ENCODE data around the gene UNC13B.
"Not testable (repeated sequence)": the region's sequence is repeated elsewhere in the genome, so short reads cannot be mapped to it uniquely, and the experiment has no call there.

The UNC13B gene

DNA sequence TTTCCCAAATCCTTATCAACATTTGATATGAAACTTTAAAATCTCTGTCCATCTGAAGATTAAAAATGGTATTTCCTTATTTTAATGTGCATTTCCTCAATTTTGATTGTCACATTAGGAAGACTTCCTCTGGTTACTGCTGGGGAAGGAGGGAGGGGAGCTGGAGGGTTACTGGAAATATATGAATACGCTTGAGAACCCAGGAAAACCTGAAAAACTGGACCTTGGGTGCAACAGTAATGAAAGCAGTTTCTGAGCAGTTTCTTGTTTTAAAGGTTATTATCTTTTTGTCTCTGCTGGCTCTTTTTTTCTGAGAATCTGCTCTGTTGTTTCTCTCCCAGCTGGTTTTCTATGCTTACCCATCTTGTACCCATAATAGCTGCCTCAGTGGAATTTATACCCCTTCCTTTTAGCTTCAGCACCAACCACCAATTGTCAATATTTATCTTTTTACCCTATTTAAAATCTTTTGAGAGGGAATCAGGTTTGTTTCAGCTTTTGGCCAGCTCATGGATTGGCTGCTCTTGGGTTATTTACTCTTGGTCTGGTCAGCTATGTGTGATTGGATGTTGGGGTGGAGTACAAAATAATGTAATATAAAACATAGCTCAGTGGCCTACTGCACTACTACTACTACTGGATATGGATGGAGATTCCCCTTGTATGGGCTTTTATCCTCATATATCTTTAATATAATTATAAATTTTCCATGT lies 67.4 kb downstream of the UNC13B start:
- DNase-seq = no peak

DNA sequence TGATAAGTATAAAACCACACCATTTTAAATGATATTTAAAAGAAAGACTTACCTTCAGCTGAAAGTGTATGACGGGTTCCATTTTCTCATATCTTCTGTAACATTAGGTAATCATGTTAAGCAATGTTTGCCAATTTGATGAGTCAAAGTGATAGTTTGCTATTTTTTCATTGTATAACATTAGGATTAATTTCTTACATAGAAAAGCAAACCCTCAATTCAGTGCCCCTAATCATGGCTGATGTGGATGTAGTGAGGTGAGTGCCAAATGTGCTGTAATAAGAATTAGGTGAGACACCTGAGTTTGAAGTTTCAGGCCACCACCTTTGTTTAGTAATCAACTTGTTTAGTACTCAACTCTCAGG lies 68.0 kb downstream of the UNC13B start:
- no peak for DNase-seq

DNA sequence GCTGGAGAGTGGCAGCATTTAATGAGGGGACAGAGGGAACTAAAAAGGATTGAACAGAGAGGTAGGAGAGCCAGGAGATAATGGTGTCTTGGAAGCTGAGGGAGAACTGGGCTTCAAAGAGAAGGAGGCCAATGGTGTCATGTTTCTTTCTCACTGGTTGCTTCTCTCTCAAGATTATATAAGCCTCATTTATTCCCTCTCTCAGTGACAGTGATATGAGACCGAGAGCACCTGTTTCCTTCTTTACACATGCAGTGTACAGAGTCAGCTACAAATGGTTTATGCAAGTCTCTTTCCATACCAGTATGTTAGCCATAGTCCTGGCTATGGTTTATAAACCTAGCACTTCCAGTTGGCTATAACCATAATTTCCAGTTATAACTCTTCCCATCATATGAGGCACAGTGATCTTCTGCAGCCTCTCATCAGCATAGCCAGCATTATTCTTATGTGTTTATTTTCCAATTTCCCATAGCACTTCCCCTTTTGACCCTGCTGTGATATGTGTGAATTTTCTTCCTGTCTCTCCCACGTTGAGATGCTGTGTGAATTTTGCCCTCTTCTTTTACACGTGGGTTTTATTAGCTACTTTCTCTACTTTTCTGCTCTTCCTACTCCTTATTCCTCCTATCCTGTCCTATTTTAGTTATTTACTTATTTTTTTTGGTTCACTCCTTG lies 71.2 kb downstream of the UNC13B start:
- no peak for DNase-seq

DNA sequence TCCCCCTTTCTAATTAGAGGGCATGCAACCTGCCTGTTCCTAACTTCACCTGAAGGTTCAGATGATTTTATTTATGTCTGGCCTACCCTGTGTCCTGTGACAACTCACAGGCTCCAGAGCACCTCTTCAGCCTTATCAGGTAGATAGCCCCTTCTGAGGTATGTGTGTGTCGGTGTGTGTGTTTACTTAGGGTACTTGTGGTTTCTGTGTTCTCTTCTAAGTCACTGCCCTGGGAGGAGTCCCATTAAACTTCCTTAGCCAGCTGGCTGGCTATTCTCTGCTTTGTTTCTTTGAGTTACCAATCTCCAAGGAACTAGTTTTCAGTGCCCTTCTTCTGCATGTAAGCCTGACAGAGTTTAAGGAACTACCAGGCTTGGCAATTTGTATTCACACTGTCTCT lies 74.9 kb downstream of the UNC13B start:
- DNase-seq = no peak

DNA sequence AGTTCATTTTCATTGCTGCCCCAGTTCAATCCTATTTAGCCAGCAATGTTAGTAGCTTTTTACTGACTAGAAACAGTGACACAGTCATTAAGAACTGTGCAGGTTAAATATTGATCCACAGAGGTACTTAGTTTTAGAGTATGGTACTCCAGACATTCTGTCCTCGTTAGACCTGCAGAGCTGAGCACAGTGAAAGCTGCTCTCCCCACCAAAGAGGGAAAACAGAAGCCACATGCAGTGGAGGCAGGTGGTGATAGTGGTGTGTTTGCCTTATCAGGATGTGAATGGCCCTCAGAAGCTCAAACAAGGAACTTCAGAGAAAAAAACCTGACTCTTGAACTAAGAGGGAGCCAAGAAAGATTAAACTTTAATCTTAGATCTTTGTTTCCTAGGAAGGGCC lies 75.5 kb downstream of the UNC13B start:
- DNase-seq = no peak

DNA sequence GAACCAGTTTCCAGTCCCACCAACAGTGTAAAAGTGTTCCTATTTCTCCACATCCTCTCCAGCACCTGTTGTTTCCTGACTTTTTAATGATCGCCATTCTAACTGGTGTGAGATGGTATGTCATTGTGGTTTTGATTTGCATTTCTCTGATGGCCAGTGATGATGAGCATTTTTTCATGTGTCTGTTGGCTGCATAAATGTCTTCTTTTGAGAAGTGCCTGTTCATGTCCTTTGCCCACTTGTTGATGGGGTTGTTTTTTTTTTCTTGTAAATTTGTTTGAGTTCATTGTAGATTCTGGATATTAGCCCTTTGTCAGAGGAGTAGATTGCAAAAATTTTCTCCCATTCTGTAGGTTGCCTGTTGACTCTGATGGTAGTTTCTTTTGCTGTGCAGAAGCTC lies 84.1 kb downstream of the UNC13B start:
- not testable (repeated sequence) for DNase-seq

DNA sequence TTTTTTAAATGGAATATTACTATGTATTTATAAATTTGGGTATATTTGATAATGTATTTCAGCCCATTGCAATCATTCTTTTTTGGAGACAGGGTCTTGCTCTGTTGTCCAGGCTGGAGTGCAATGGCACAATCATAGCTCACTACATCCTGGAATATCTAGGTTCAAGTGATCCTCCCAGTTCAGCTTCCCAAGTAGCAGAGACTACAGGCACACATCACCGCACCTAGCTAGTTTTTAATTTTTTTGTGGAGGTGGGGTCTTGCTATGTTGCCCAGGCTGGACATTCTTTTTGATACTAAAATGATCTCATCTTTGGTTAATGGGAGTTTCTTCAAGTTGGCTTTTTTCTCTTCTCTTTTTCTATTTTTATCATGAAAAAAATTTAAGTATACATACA lies 91.3 kb downstream of the UNC13B start:
- no peak for DNase-seq

DNA sequence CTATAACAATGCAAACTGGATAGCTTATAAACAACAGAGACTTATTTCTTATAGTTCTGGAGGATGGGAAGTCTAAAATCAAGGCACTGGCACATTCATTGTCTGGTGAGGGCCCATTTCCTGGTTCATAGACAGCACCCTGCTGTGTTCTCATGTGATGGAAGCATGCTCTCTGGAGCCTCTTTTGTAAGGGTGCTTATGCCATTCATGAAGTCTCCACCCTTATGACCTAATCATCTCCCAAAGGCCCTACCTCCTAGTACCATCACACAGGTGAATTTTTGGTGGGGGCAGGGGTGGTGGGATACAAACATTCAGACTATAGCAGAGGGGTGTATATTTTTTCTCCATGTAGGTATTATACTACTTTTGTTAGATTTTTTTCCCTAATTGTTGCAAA lies 92.4 kb downstream of the UNC13B start:
- DNase-seq = no peak

DNA sequence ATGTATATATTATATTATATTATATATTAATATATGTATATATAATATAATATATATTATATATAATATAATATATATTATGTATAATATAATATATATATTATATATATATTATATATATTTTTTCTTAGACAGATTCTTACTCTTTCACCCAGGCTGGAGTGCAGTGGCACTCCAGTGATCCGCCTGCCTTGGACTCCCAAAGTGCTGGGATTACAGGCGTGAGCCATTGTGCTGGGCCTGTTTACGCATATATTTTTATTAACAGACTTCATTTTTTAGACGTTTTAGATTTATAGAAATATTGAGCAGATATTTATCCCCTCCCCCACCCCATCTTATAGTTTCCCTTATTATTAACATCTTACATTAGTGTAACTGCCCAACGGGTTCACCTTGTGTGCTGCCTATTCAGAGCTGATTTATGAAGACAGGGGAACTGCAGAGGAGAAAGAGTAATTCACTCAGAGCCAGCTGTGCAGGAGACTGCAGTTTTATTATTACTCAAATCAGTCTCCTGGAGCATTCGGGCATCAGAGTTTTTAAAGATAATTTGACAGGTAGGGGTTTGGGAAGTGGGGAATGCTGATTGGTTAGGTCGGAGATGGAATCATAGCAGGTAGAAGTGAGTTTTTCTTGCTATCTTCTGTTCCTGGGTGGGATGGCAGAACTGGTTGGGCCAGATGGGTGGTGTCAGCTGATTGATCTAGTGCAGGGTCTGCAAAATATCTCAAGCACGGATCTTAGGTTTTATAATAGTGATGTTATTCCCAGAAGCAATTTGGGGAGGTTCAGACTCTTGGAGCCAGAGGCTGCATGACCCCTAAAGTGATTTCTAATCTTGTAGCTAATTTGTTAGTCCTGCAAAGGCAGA lies 93.4 kb downstream of the UNC13B start:
- no peak for DNase-seq

DNA sequence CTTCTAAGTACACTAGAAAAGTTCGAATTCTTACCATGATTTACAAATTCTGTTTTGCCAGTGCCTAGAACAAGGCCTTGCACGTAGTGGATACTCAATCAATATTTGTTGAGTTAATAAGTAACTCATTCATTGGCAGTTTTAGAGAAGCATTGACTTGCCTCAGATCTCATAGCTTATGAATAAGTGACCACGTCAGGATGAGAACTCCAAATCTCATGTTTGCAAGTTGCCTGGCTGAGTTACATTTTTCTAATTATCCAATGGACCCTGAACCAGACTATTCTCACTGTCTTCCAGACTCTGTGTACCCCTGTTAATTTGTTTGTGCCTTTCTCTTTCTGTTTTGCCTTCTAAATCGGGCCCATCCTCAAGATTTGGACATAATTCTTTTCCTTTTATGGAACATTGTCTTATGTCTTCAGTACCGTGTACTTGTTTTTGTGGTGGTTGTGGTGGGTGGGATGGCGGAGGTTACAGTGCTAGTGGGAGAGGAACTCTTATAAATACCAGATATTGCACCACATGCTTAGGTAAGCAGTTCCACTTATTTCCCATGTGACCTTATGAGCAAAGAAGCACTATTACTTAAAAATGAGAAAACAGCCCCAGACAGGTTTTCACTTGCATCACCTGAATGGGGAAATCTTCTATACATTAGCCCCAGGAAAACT lies 96.3 kb downstream of the UNC13B start:
- DNase-seq = no peak

DNA sequence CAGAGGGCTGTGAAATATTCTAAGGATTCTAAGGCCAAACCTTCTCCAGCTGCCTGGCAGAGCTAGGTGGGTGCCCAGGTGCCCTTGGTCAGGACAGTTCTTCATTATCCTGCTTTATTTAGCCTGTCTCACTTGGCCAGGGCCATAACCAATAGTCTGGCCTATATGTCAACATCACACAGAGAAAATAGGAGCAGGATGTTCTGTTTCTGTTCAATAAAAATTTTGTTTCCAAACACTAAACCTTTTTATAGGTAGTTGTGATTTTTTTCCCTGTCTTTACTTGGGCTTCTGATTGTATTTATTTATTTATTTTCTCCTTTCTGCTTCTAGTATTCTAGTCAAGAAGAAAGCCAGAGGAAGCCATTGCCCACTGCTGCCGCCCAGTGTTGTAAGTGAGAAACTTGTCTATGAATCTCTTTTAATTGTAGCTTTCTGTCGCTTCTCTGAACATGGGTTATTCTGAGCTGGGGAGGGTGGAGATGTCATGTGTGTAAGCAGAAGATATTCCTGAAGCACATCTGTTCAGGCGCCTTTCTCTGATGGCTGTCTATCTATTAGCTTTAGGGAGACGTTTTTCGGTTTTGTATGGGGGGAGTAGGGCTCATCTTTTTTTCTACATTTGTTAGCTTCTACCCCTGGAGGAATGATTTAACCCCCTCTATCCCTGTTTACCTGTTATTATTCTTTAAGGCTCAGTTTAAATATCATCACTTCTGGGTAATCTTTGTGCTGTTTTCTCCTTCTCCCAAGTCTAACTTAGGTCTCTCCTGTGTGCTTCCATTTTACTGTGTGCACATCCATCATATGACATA lies 97.1 kb downstream of the UNC13B start:
- no peak for DNase-seq

DNA sequence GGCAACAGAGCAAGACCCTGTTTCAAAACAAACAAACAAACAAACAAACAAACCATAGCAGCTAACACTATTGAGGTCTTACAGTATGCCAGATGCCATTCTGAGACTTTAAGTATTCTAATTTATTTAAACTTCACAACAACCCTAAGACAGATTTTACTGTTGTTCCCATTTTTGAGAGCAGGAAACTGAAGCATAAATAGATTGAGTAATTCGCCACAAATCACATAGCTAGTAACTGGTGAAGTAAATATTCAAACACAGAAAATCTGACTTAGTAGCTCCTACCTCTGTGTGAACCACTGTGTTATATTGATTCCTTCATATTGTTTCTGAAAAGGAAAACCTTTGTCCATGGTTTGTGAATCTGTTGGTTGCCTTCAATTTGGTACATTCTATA lies 98.4 kb downstream of the UNC13B start:
- DNase-seq = no peak

DNA sequence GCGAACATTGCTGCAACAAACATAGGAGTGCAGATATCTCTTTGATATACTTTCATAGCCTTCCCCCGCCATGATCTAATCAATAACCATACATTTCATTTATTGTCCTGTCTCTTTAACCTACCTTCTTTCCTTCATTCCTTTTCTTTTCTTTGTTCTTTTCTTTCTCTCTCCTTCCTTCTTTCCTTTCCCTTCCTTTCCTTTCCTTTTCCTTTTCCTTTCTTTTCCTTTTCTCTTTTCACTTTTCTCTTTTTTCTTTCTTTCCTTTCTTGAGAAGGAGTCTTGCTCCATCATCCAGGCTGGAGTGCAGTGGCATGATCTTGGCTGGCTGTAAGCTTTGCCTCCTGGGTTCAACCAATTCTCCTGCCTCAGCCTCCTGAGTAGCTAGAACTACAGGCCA lies 100.3 kb downstream of the UNC13B start:
- DNase-seq = no peak

DNA sequence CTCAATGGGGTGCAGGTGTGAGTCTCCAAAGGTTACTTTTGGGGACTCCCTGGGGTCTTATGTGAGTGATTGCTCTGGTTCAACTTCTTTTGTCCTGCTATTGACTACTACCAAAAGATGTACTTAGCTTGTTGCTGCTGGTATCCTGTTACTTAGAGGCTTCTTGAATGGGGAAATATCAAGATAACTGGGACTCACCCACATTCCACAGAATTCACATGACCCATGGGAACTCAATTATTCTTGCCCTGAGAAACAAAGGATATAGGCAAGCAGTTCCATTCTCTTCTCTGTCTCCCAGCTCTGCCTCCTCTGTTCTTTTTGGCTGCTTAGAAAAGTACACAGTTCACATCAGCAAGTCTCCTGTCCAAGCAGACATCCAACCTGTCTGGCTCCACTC lies 105.9 kb downstream of the UNC13B start:
- DNase-seq = no peak

DNA sequence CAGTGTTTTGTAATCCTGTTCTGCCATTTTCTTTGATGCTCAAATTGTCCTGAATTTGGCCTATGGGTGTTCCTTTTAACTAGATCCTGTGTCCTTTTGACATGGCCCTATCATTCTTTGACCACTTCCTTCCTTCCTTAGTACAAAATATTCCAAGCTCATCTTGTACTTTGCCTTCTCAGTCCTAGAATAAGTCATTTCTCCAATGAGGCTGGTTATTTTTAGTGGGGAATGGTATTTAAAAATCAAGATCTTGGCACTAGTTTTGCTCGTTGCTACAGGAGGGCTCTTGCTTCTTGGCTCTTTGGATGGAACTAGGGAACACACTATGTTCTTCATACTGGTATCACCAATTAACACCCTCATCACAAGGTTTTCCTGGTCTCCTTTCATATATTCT lies 108.1 kb downstream of the UNC13B start:
- no peak for DNase-seq

DNA sequence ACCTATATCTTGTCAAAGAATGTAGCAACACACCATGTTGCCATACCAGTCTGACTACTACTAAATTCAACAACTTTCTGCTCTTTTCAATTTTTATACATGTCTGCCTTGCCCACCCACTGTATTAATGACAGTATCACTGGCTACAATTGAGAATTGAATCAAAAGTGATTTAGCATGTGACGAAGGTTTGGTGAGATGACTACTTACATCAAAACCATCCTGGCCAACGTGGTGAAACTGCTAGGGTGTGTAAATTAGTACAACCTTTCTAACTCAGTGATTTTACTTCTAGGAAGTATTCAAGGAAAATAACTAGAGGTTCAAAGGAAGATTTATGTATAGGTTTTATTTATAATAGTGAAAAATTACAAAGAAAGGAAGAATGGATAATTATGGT lies 109.8 kb downstream of the UNC13B start:
- no peak for DNase-seq

DNA sequence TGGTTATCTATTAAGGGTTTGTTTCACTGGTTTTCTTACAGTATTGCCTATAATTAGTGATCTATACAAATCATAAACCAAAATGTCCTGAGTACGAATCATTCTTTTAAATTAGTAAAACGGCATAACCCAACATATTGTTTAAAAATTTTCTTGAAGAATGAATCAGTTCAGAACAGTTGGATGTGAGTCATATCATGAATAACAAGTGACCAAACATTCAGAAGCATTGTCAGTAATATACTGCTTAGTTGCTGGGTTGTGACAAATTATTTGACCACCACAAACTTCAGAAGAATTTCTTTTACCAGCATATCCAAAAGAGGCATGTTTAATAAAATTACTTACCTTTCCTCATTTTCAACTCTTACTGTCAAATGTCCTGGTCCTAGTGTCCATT lies 111.2 kb downstream of the UNC13B start:
- DNase-seq = no peak

DNA sequence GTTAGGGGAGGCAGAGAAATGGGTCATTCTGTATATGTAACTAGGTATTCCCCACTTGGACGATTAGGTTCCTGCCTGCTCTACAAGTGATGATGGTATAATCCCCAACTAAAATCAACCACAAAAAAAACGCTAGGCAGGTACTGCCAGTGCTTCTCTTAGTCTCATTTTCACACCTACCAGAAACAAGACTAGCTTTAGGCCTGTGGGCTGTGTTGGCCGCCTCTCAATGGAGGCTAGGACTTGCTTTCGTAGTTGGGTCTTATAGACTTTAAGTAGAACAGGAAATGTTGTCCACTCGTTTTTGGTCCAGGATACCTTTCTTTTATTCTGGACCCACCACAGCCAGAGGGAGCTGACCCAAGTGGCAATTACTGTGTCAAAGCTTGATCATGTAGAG lies 111.8 kb downstream of the UNC13B start:
- DNase-seq = no peak

DNA sequence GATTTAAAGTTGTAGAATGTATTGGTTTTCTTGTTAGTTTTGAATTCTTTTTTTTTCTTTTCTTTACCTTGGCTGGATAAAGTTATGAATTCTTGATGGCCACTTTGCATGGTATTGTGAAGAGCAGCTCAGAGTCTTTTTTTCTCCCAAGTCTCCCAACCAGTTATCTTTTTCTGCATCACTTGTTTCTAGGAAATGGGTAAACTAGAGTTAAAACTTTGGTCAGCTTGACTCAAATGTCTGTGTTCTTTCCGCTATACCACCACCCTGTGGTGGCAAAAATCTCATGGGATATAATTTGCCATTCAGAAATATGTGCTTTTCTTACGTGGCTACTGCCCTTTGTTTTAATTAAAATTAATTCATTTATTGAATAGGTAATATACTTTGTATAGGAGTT lies 113.2 kb downstream of the UNC13B start:
- DNase-seq = no peak

DNA sequence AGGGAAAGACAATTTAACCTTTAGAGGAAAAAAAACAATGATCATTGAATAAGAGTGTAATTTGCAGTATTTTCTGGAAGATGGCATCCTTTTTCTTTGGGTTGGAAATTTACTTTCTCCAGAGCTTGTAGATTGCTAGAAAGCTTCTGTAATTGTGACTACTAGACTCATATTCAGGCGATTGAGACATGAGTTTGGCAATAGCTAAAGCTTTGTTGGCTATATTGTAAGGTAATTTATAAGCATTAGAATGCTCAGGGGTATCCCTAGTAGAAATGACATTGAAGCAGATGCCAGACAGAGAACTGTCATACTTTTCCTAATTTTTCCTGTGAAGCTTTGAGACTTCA lies 115.3 kb downstream of the UNC13B start:
- no peak for DNase-seq

DNA sequence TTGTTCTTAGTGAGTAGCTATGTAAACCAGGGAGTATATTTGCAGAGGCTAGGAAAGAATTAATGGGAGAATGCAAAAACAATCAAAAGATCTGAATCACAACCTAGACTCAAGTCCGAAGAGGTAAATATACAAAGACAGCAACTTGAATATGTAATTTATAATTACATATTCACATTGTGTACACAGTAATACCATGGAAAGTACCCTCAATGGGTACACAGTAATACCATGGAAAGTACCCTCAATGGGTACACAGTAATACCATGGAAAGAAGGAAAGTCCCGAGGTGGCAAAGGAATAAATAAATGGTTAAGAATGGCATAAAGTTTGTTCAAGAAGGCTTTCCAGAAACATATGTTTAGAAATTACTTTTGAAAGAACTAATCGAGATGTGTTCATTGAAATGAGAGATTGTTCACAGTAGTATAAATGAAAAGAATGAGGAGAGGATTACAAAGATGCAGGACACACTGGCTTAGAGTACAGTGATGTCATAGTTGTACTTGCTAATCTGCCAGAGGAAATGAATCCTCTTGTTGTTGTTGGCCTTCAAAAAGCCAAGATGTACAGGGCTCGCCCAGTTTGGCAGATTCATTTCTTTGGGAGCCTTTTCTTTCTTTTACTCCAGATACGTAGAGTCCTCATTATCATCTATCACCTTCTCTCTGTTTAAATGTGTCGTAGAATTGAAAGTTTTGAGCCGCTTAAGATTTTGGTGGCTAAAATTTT lies 116.0 kb downstream of the UNC13B start:
- DNase-seq = no peak

DNA sequence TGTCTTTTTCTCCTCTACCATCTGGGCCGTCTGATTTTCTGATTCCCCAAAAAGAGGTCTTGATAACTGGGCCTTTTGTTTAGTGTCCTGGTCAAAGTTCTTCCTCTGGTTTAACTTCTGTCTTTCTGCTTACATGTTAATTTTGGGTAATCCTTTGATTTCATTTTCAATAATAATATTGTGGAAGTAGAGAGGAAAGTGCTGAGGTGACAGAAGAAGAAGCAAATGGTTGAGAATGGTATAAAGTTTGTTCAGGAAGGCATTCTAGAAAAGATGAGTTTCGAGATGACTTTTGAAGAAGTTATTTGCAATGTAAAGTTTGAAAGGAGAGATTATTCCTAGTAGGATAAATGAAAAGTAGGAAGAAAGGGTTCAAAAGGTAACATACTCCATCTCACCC lies 118.1 kb downstream of the UNC13B start:
- no peak for DNase-seq

All from NCI-H1048 (cell line).